Nephron progenitor cell (in vitro differentiated cells): ENCODE measurements around the gene ADPRS.

Experiments used
- DNase-seq: peaks from one replicate; pipeline ENCODE4 v3.0.0; 2021
- H3K27ac Mint-ChIP-seq: 2 replicates; pipeline ENCODE4 v1.8.0; 2021; ENCODE audit warnings: mild to moderate bottlenecking, moderate library complexity, mixed read lengths
- H3K27me3 Mint-ChIP-seq: 2 replicates; pipeline ENCODE4 v1.8.0; 2021; ENCODE audit warnings: mild to moderate bottlenecking, low read depth, mixed read lengths; ENCODE audit not compliant: poor library complexity
- H3K36me3 Mint-ChIP-seq: 2 replicates; pipeline ENCODE4 v1.8.0; 2021; ENCODE audit warnings: low read depth, mixed read lengths
- H3K4me1 Mint-ChIP-seq: 2 replicates; pipeline ENCODE4 v1.8.0; 2021; ENCODE audit warnings: mixed read lengths
- H3K4me3 Mint-ChIP-seq: 2 replicates; pipeline ENCODE4 v1.8.0; 2021; ENCODE audit warnings: mild to moderate bottlenecking, moderate library complexity, mixed read lengths
- H3K9me3 Mint-ChIP-seq: 2 replicates; pipeline ENCODE4 v1.8.0; 2021; ENCODE audit warnings: mild to moderate bottlenecking, moderate library complexity, mixed read lengths
- CTCF ChIP-seq: fragments of 200-600 bp; sonication (generic); IDR thresholded peaks from 2 replicates; pipeline ENCODE4 v1.5.0; 2021; ENCODE audit warnings: antibody characterized with exemption

Gene ADPRS

GRCh38 chr1:36088577-36089392 is at the start of gene ADPRS:
Gene ADPRS, plus strand, starts transcription at chr1:36088892. Its CDS starts 13 bp downstream, at chr1:36088905.
- Mint-ChIP-seq H3K36me3 (peaks cover 17% of the 10 kb centered on the region), H3K9me3 (no peaks in the 10 kb centered on the region), H3K27ac (peak within 1 kb of the TSS; percentile 88), H3K27me3 (peaks cover 6% of the 10 kb centered on the region), H3K4me3 (peak within 1 kb of the TSS; percentile 96), H3K4me1 (peaks cover 25% of the 10 kb centered on the region)
- peak; percentile 90 for DNase-seq
- peak; percentile 98 for TF ChIP-seq CTCF

GRCh38 chr1:36040238-36040637 is 48.5 kb upstream of the ADPRS start:
- no peak for DNase-seq
- no peak for TF ChIP-seq CTCF
- H3K9me3 Mint-ChIP-seq = no peaks in the 10 kb centered on the region
- no peaks in the 10 kb centered on the region for H3K27me3 Mint-ChIP-seq
- H3K27ac Mint-ChIP-seq = no peak overlapping the region
- H3K4me3 Mint-ChIP-seq = no peak overlapping the region
- H3K36me3 Mint-ChIP-seq = peaks cover 59% of the 10 kb centered on the region
- no peaks in the 10 kb centered on the region for H3K4me1 Mint-ChIP-seq

- Mint-ChIP-seq H3K4me3 (no peak overlapping the region), H3K36me3 (peaks cover 59% of the 10 kb centered on the region), H3K9me3 (peaks cover 16% of the 10 kb centered on the region), H3K4me1 (no peaks in the 10 kb centered on the region), H3K27me3 (peaks cover 2% of the 10 kb centered on the region), H3K27ac (no peak overlapping the region)
- no peak for DNase-seq
- TF ChIP-seq CTCF = no peak
Observed at GRCh38 chr1:36051821-36052220, 36.9 kb upstream of the ADPRS start.

- H3K9me3 Mint-ChIP-seq = no peaks in the 10 kb centered on the region
- no peak for DNase-seq
- no peak overlapping the region for H3K4me3 Mint-ChIP-seq
- H3K27me3 Mint-ChIP-seq = peaks cover under 1% of the 10 kb centered on the region
- no peak for TF ChIP-seq CTCF
- no peaks in the 10 kb centered on the region for H3K4me1 Mint-ChIP-seq
- peaks cover 37% of the 10 kb centered on the region for H3K36me3 Mint-ChIP-seq
- H3K27ac Mint-ChIP-seq = no peak overlapping the region
Observed at GRCh38 chr1:36053978-36054377, 34.7 kb upstream of the ADPRS start.

GRCh38 chr1:36055706-36056105 is 33.0 kb upstream of the ADPRS start:
- peaks cover 26% of the 10 kb centered on the region for H3K36me3 Mint-ChIP-seq
- no peaks in the 10 kb centered on the region for H3K4me1 Mint-ChIP-seq
- TF ChIP-seq CTCF = no peak
- H3K9me3 Mint-ChIP-seq = no peaks in the 10 kb centered on the region
- no peak overlapping the region for H3K27ac Mint-ChIP-seq
- DNase-seq = no peak
- H3K4me3 Mint-ChIP-seq = no peak overlapping the region
- no peaks in the 10 kb centered on the region for H3K27me3 Mint-ChIP-seq

GRCh38 chr1:36062315-36062714 is 26.4 kb upstream of the ADPRS start:
- Mint-ChIP-seq H3K27ac (no peak overlapping the region), H3K4me3 (no peak overlapping the region), H3K4me1 (no peaks in the 10 kb centered on the region), H3K9me3 (no peaks in the 10 kb centered on the region), H3K36me3 (peaks cover 5% of the 10 kb centered on the region), H3K27me3 (no peaks in the 10 kb centered on the region)
- TF ChIP-seq CTCF = no peak
- no peak for DNase-seq
